Measurements from ENCODE around the gene CTDP1. TPM values are rescaled to one million over a fixed set of nuclear protein-coding genes. Genes with fewer than 3 reads are reported as not detected.

CTDP1 gene
- total RNA-seq, 2 experiments from 2014 or later: 69.0 to 79.6 TPM

DNA sequence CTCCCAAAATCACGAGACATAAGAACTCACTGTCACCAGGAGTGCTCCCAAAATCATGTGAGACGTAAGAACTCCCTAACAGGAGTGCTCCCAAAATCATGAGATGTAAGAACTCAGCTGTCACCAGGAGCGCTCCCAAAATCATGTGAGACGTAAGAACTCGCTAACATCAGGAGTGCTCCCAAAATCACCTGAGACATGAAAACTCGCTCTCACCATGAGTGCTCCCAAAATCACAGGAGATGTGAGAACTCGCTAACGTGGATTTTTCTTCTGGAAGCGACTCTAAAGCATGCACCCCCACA, 53.1 kb downstream of the CTDP1 start:
- no peaks in the 10 kb centered on the region for H3K9me3 Mint-ChIP-seq
- intact Hi-C loops (cut with DNase I, micrococcal nuclease): no loop called here
- H3K27ac Mint-ChIP-seq: no peak overlapping the region

DNA sequence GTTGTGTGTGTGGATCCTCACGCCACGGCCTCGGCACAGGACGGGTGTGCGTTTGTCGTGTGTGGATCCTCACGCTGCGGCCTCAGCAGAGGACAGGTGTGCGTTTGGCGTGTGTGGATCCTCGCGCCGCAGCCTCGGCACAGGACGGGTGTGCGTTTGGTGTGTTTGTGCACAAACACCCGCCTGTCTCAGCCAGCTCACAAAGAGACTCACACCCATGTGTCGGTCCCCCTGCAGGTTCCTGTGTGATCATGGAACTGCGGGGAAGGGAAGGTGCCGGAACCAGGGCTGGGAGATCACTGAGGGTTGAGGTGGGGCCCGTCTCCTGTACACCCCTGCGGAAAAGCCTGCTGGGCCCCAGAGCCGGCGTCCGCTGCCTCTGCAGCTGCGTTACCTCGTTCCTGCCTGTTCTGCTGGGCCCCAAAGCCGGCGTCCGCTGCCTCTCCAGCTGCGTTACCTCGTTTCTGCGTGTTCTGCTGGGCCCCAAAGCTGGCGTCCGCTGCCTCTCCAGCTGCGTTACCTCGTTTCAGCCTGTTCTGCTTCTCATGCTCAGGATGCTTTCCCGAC, 53.6 kb downstream of the CTDP1 start:
- ChIA-PET CTCF (no interaction called here), POLR2A (no interaction called here)
- Mint-ChIP-seq H3K27ac (no peak overlapping the region), H3K4me1 (ENCODE audit: low read depth) (no peaks in the 10 kb centered on the region), H3K4me3 (no peak overlapping the region), H3K36me3 (ENCODE audit: low read depth) (peaks cover 90% of the 10 kb centered on the region), H3K27me3 (no peaks in the 10 kb centered on the region), H3K9me3 (no peaks in the 10 kb centered on the region)
- Histone ChIP-seq H3K27me3 (ENCODE audit: control insufficient read depth in 1 of 2, insufficient read depth in 2 of 2, low read length in 2 of 2) (no peaks in the 10 kb centered on the region), H3K36me3 (ENCODE audit: insufficient read depth, low read length) (peaks cover 92% of the 10 kb centered on the region), H3K4me1 (ENCODE audit: insufficient read depth, low read length) (no peaks in the 10 kb centered on the region), H3K9me3 (ENCODE audit: control insufficient read depth in 1 of 2, insufficient read depth in 1 of 2, low read length in 2 of 2) (peaks cover 22 to 61% of the 10 kb centered on the region in 2 experiments), H3K27ac (ENCODE audit: low read depth in 1 of 2, low read length in 2 of 2) (no peak overlapping the region), H3K4me3 (ENCODE audit: low read length) (no peak overlapping the region)
- no peak for TF ChIP-seq CTCF (IDR thresholded peaks at IDR 0.05)
- ATAC-seq (ENCODE audit: poor library complexity) (no peak), DNase-seq (no peak)
- intact Hi-C loops (cut with DNase I, micrococcal nuclease): no loop called here

More for the DNA sequence above, 53.1 kb downstream of the CTDP1 start:
- Mint-ChIP-seq H3K4me3 (no peak overlapping the region), H3K36me3 (ENCODE audit: low read depth) (peaks cover 90% of the 10 kb centered on the region), H3K27me3 (no peaks in the 10 kb centered on the region), H3K4me1 (ENCODE audit: low read depth) (no peaks in the 10 kb centered on the region)
- H3K4me1 ChIP-seq (ENCODE audit: insufficient read depth, low read length): no peaks in the 10 kb centered on the region
- H3K36me3 ChIP-seq (ENCODE audit: insufficient read depth, low read length): peaks cover 92% of the 10 kb centered on the region
- CTCF ChIA-PET: no interaction called here
- H3K27ac ChIP-seq (ENCODE audit: low read depth in 1 of 2, low read length in 2 of 2): no peak overlapping the region
- no peak for TF ChIP-seq CTCF (IDR thresholded peaks at IDR 0.05)
- POLR2A ChIA-PET: no interaction called here
- H3K9me3 ChIP-seq (ENCODE audit: control insufficient read depth in 1 of 2, insufficient read depth in 1 of 2, low read length in 2 of 2): peaks cover 22 to 63% of the 10 kb centered on the region in 2 experiments
- no peaks in the 10 kb centered on the region for H3K27me3 ChIP-seq (ENCODE audit: control insufficient read depth in 1 of 2, insufficient read depth in 2 of 2, low read length in 2 of 2)
- DNase-seq (no peak), ATAC-seq (ENCODE audit: poor library complexity) (no peak)
- no peak overlapping the region for H3K4me3 ChIP-seq (ENCODE audit: low read length)

GRCh38 chr18:79733986-79734770, 54.6 kb downstream of the CTDP1 start:
- ChIA-PET POLR2A (no interaction called here), CTCF (no interaction called here)
- Histone ChIP-seq H3K4me3 (ENCODE audit: low read length) (no peak overlapping the region), H3K36me3 (ENCODE audit: insufficient read depth, low read length) (peaks cover 92% of the 10 kb centered on the region), H3K27ac (ENCODE audit: low read depth in 1 of 2, low read length in 2 of 2) (no peak overlapping the region), H3K4me1 (ENCODE audit: insufficient read depth, low read length) (no peaks in the 10 kb centered on the region), H3K9me3 (ENCODE audit: control insufficient read depth in 1 of 2, insufficient read depth in 1 of 2, low read length in 2 of 2) (peaks cover 22 to 58% of the 10 kb centered on the region in 2 experiments), H3K27me3 (ENCODE audit: control insufficient read depth in 1 of 2, insufficient read depth in 2 of 2, low read length in 2 of 2) (no peaks in the 10 kb centered on the region)
- Mint-ChIP-seq H3K4me1 (ENCODE audit: low read depth) (no peaks in the 10 kb centered on the region), H3K4me3 (no peak overlapping the region), H3K9me3 (no peaks in the 10 kb centered on the region), H3K27me3 (no peaks in the 10 kb centered on the region), H3K27ac (no peak overlapping the region), H3K36me3 (ENCODE audit: low read depth) (peaks cover 90% of the 10 kb centered on the region)
- intact Hi-C loops (cut with DNase I, micrococcal nuclease): no loop called here
- DNase-seq: no peak
- no peak for ATAC-seq (ENCODE audit: poor library complexity)
- no peak for TF ChIP-seq CTCF (IDR thresholded peaks at IDR 0.05)
